ENCODE data around the gene TMPRSS2.

The TMPRSS2 gene

GRCh38 chr21:41488080-41488479 is 19.9 kb downstream of the TMPRSS2 start:
- TF ChIP-seq TOX (CRISPR knock-in tag; IDR thresholded peaks at IDR 0.05; ENCODE audit: borderline replicate concordance) = no peak
- no peak for TF ChIP-seq PPARA (CRISPR knock-in tag; IDR thresholded peaks at IDR 0.05; ENCODE audit: borderline replicate concordance)
- TF ChIP-seq SNAI2 (CRISPR knock-in tag; IDR thresholded peaks at IDR 0.05) = no peak
- TF ChIP-seq, protein P1, sequence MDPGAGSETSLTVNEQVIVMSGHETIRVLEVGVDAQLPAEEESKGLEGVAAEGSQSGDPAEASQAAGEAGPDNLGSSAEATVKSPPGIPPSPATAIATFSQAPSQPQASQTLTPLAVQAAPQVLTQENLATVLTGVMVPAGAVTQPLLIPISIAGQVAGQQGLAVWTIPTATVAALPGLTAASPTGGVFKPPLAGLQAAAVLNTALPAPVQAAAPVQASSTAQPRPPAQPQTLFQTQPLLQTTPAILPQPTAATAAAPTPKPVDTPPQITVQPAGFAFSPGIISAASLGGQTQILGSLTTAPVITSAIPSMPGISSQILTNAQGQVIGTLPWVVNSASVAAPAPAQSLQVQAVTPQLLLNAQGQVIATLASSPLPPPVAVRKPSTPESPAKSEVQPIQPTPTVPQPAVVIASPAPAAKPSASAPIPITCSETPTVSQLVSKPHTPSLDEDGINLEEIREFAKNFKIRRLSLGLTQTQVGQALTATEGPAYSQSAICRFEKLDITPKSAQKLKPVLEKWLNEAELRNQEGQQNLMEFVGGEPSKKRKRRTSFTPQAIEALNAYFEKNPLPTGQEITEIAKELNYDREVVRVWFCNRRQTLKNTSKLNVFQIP (CRISPR knock-in tag; IDR thresholded peaks at IDR 0.05; ENCODE audit: borderline replicate concordance, low read depth) = no peak
- no peak for TF ChIP-seq PATZ1 (CRISPR knock-in tag; IDR thresholded peaks at IDR 0.05; ENCODE audit: borderline replicate concordance)
- TF ChIP-seq TCF4 (CRISPR knock-in tag; IDR thresholded peaks at IDR 0.05; ENCODE audit: borderline replicate concordance) = no peak
- no peak for TF ChIP-seq ISL1 (CRISPR knock-in tag; IDR thresholded peaks at IDR 0.05)
- TF ChIP-seq ESRRG (CRISPR knock-in tag; IDR thresholded peaks at IDR 0.05) = no peak
- TF ChIP-seq ZNF565 (CRISPR knock-in tag; conservative IDR thresholded peaks at IDR 0.05; ENCODE audit: low read depth) = no peak
- TF ChIP-seq RARB (CRISPR knock-in tag; IDR thresholded peaks at IDR 0.05) = no peak
- no peak for TF ChIP-seq CSDC2 (CRISPR knock-in tag; IDR thresholded peaks at IDR 0.05)
- no peak for TF ChIP-seq BACH2 (CRISPR knock-in tag; IDR thresholded peaks at IDR 0.05; ENCODE audit: borderline replicate concordance)
- ATAC-seq = no peak

DNA sequence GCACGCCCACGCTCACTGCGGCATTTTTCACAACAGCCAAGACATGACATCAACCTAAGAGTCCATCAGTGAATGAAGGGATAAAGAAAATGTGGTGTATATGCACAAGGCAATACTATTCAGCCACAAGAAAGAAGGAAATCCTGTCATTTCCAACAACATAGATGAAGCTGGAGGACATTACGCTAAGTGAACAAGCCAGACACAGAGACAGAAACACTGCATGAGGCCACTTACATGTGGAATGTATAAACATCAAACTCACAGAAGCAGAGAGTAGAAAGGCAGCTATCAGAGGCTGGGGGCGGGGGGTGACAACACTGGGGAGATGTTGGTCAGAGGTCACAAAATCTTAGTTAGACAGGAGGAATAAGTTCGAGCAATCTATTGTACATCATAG is 20.9 kb downstream of the TMPRSS2 start:
- no peak for ATAC-seq
- TF ChIP-seq, protein P2, sequence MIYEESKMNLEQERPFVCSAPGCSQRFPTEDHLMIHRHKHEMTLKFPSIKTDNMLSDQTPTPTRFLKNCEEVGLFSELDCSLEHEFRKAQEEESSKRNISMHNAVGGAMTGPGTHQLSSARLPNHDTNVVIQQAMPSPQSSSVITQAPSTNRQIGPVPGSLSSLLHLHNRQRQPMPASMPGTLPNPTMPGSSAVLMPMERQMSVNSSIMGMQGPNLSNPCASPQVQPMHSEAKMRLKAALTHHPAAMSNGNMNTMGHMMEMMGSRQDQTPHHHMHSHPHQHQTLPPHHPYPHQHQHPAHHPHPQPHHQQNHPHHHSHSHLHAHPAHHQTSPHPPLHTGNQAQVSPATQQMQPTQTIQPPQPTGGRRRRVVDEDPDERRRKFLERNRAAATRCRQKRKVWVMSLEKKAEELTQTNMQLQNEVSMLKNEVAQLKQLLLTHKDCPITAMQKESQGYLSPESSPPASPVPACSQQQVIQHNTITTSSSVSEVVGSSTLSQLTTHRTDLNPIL (CRISPR knock-in tag; IDR thresholded peaks at IDR 0.05; ENCODE audit: low read depth) = no peak
- TF ChIP-seq TOX (CRISPR knock-in tag; IDR thresholded peaks at IDR 0.05; ENCODE audit: borderline replicate concordance) (no peak), ZFP30 (CRISPR knock-in tag; IDR thresholded peaks at IDR 0.05) (no peak), ZNF70 (CRISPR knock-in tag; IDR thresholded peaks at IDR 0.05) (no peak), SNAI2 (CRISPR knock-in tag; IDR thresholded peaks at IDR 0.05) (no peak), BACH2 (CRISPR knock-in tag; IDR thresholded peaks at IDR 0.05; ENCODE audit: borderline replicate concordance) (no peak), OSR1 (CRISPR knock-in tag; IDR thresholded peaks at IDR 0.05) (no peak)

- TF ChIP-seq SNAI2 (CRISPR knock-in tag; IDR thresholded peaks at IDR 0.05) = no peak
Observed at GRCh38 chr21:41483973-41484372, 24.0 kb downstream of the TMPRSS2 start.

DNA sequence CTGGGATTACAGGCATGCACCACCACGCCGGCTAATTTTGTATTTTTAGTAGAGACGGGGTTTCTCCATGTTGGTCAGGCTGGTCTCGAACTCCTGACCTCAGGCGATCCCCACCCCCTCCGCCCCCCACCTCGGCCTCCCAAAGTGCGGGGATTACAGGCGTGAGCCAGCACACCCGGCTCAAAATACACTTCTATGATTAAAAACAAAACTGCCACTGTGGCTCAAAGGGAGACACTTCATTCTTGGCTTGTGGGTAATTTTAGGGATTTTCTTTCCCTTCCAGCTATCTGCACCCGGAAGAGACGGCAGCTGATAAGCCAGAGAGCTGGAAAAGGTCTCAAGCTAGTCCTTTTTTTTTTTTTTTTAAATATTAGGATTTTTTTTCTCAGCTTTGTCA is 24.5 kb downstream of the TMPRSS2 start:
- TF ChIP-seq RARB (CRISPR knock-in tag; IDR thresholded peaks at IDR 0.05) (no peak), PATZ1 (CRISPR knock-in tag; IDR thresholded peaks at IDR 0.05; ENCODE audit: borderline replicate concordance) (no peak), ZNF70 (CRISPR knock-in tag; IDR thresholded peaks at IDR 0.05) (no peak), CSRNP3 (CRISPR knock-in tag; IDR thresholded peaks at IDR 0.05) (no peak), ZFP3 (CRISPR knock-in tag; IDR thresholded peaks at IDR 0.05) (no peak), TCF4 (CRISPR knock-in tag; IDR thresholded peaks at IDR 0.05; ENCODE audit: borderline replicate concordance) (no peak), ARNTL (CRISPR knock-in tag; IDR thresholded peaks at IDR 0.05; ENCODE audit: borderline replicate concordance, low read depth) (no peak), ISL1 (CRISPR knock-in tag; IDR thresholded peaks at IDR 0.05) (no peak), ZNF565 (CRISPR knock-in tag; conservative IDR thresholded peaks at IDR 0.05; ENCODE audit: low read depth) (no peak), BACH2 (CRISPR knock-in tag; IDR thresholded peaks at IDR 0.05; ENCODE audit: borderline replicate concordance) (no peak), TSHZ2 (CRISPR knock-in tag; IDR thresholded peaks at IDR 0.05) (no peak), ZNF8 (CRISPR knock-in tag; IDR thresholded peaks at IDR 0.05) (no peak)
- TF ChIP-seq, protein P1 (CRISPR knock-in tag; IDR thresholded peaks at IDR 0.05; ENCODE audit: borderline replicate concordance, low read depth) = no peak
- TF ChIP-seq, protein P2 (CRISPR knock-in tag; IDR thresholded peaks at IDR 0.05; ENCODE audit: low read depth) = no peak
- no peak for ATAC-seq

More at GRCh38 chr21:41483973-41484372, 24.0 kb downstream of the TMPRSS2 start:
- ATAC-seq = no peak

Measured in SK-N-SH treated with all-trans-retinoic acid at 6 μM for 48 hours (cell line).